ENCODE results near the gene LRRC56. TPM values are rescaled to one million over a fixed set of nuclear protein-coding genes. Genes with fewer than 3 reads are reported as not detected.

Gene LRRC56
- total and polyA plus RNA-seq, 2 experiments from 2014 or later, result 0.73 to 0.87 TPM

GRCh38 chr11:598005-598680, 60.8 kb downstream of the LRRC56 start (continued):
- TF ChIP-seq ZNF462 (CRISPR knock-in tag; IDR thresholded peaks at IDR 0.05) (no peak), CTCF (conservative IDR thresholded peaks at IDR 0.05; ENCODE audit: low read depth in 2 of 2) (0 out of 4 replicates have a peak, but pooled peaks of 1 of the 2 experiments have one; percentile 19), EZH2phosphoT487 (IDR thresholded peaks at IDR 0.05; ENCODE audit: unreplicated experiment) (no peak)

GRCh38 chr11:601573-602245, 64.4 kb downstream of the LRRC56 start:
- Histone ChIP-seq H3K27me3 (ENCODE audit: insufficient read depth) (no peaks in the 10 kb centered on the region), H3F3A (replicated peaks; ENCODE audit: low read depth) (peaks cover 17% of the 10 kb centered on the region; the same call in 1 of the 2 replicates), H3K4me2 (no peak overlapping the region), H3K79me2 (replicated peaks; ENCODE audit: insufficient read depth) (peaks cover 4% of the 10 kb centered on the region; the same call in 1 of the 2 replicates), H3K36me3 (ENCODE audit: insufficient read depth) (peaks cover 42% of the 10 kb centered on the region), H3K9me2 (ENCODE audit: insufficient read depth) (no peaks in the 10 kb centered on the region), H3K4me1 (ENCODE audit: insufficient read depth) (no peaks in the 10 kb centered on the region), H4K20me1 (replicated peaks; ENCODE audit: insufficient read depth) (peaks cover 8% of the 10 kb centered on the region; the same call in 1 of the 2 replicates), H2AFZ (no peak overlapping the region), H3K27ac (ENCODE audit: low read depth) (no peak overlapping the region), H3K4me3 (no peak overlapping the region)
- Mint-ChIP-seq H3K4me3 (no peak overlapping the region), H3K36me3 (ENCODE audit: low read depth) (peaks cover 60% of the 10 kb centered on the region), H3K4me1 (no peaks in the 10 kb centered on the region; the same call in 2 of the 3 replicates), H3K27me3 (ENCODE audit: insufficient read depth, low read depth, poor library complexity) (peaks cover 6% of the 10 kb centered on the region), H3K27ac (no peak overlapping the region), H3K9me3 (no peaks in the 10 kb centered on the region; the same call in 1 of the 3 replicates)
- DNase-seq (ENCODE audit: low spot score), result no peak
- no peak for ATAC-seq
- TF ChIP-seq STAT1 (IDR thresholded peaks at IDR 0.05; ENCODE audit: unreplicated experiment) (no peak), ZNF331 (CRISPR knock-in tag; IDR thresholded peaks at IDR 0.05; ENCODE audit: low read depth) (no peak), ZNF114 (CRISPR knock-in tag; IDR thresholded peaks at IDR 0.05) (no peak), ETS1 (IDR thresholded peaks at IDR 0.05) (no peak), CTCF (conservative IDR thresholded peaks at IDR 0.05; ENCODE audit: low read depth in 2 of 2) (no peak), CREB1 (CRISPR knock-in tag; IDR thresholded peaks at IDR 0.05; ENCODE audit: low read depth) (no peak), EZH2 (IDR thresholded peaks at IDR 0.05; ENCODE audit: low read depth, unreplicated experiment) (no peak), JUNB (IDR thresholded peaks at IDR 0.05; ENCODE audit: unreplicated experiment) (no peak), POLR2AphosphoS5 (IDR thresholded peaks at IDR 0.05; ENCODE audit: low read depth) (no peak)

Measured in GM23338 (cell line).